Endothelial cell of umbilical vein (primary cell): Measurements from ENCODE around the gene MRPL9. TPM values are rescaled to one million over a fixed set of nuclear protein-coding genes. Genes with fewer than 3 reads are reported as not detected.

Experiments
- BruUV-seq: library from RNA; stranded (reverse); fragments of 400-500 nt; replicated peaks from 2 replicates; lab custom pipeline; 2021; lab: Mats Ljungman, UMichigan
- CTCF ChIA-PET: fragments of 300-600, 350-600 bp; sonication (Branson Sonifier 250); formaldehyde crosslinking; loops from one replicate; lab custom pipeline; 2021; ENCODE audit warnings: antibody characterized with exemption, inconsistent platforms; lab: Charles Lee
- POLR2A ChIA-PET: fragments of 300-600, 350-600 bp; sonication (Branson Sonifier 250); formaldehyde crosslinking; loops from one replicate; lab custom pipeline; 2021; ENCODE audit warnings: antibody characterized with exemption, inconsistent platforms; lab: Charles Lee
- DNase-seq: peaks from one replicate; pipeline ENCODE4 v3.0.0-alpha.2; 2011; ENCODE audit warnings: low read depth, low spot score
- FAIRE-seq: peaks from 2 replicates; lab custom pipeline; 2011; peaks lifted over from hg19 to GRCh38; lab: Jason Lieb, UNC
- H2AFZ ChIP-seq: 2 replicates; pipeline ENCODE4 v1.6.0; 2012; ENCODE audit warnings: low read depth, low read length, control low read depth, inconsistent platforms
- H3K27ac ChIP-seq: 2 replicates; pipeline ENCODE4 v1.5.1; 2011; ENCODE audit warnings: low read depth, mild to moderate bottlenecking, control low read depth, low read length, moderate library complexity; ENCODE audit not compliant: insufficient read depth
- H3K27me3 ChIP-seq, 2 experiments: 2 replicates each; pipeline versions ENCODE4 v1.6.0 to v1.6.1; 2011; ENCODE audit warnings: low read length in 2 of 2, mixed read lengths in 1 of 2; ENCODE audit not compliant: control insufficient read depth in 2 of 2, insufficient read depth in 2 of 2
- H3K36me3 ChIP-seq, 2 experiments: 2 replicates in 1 of 2; 3 replicates in 1 of 2; pipeline ENCODE4 v1.5.1; 2011; ENCODE audit warnings: low read length in 2 of 2, mild to moderate bottlenecking in 1 of 2, moderate library complexity in 1 of 2; ENCODE audit not compliant: control insufficient read depth in 2 of 2, insufficient read depth in 2 of 2; ENCODE audit errors: extremely low read depth in 1 of 2
- H3K4me1 ChIP-seq: 3 replicates; pipeline ENCODE4 v1.5.1; 2011; ENCODE audit warnings: mild to moderate bottlenecking, low read length; ENCODE audit not compliant: control insufficient read depth, insufficient read depth; ENCODE audit errors: extremely low read depth
- H3K4me2 ChIP-seq: 2 replicates; pipeline ENCODE4 v1.6.1; 2011; ENCODE audit warnings: low read length, control low read depth, mixed read lengths; ENCODE audit not compliant: insufficient read depth
- H3K4me3 ChIP-seq, 3 experiments: fragments of 200-600 bp in 1 of 3; sonication (generic), shearing (Covaris generic) in 1 of 3; replicated peaks in 1 of 3; 2 replicates each; pipeline ENCODE4 v1.5.1; 2011 to 2016; ENCODE audit warnings: control low read depth in 3 of 3, low read length in 3 of 3, mild to moderate bottlenecking in 2 of 3, inconsistent platforms in 1 of 3, low read depth in 1 of 3, moderate library complexity in 1 of 3; ENCODE audit not compliant: insufficient read depth in 1 of 3
- H3K79me2 ChIP-seq: 2 replicates; pipeline ENCODE4 v1.6.0; 2012; ENCODE audit warnings: low read length, inconsistent platforms; ENCODE audit not compliant: control insufficient read depth, insufficient read depth
- H3K9ac ChIP-seq: replicated peaks from 2 replicates; pipeline ENCODE3; 2011; ENCODE audit warnings: low read length, control low read depth; ENCODE audit not compliant: insufficient read depth; ENCODE audit errors: extremely low read depth
- H3K9me1 ChIP-seq: replicated peaks from 3 replicates; pipeline ENCODE4 v1.6.0; 2011; ENCODE audit warnings: mild to moderate bottlenecking, low read length; ENCODE audit not compliant: control insufficient read depth, insufficient read depth; ENCODE audit errors: extremely low read depth
- H3K9me3 ChIP-seq: replicated peaks from 2 replicates; pipeline ENCODE4 v1.5.1; 2012; ENCODE audit warnings: low read length, inconsistent platforms; ENCODE audit not compliant: control insufficient read depth, insufficient read depth
- H4K20me1 ChIP-seq: replicated peaks from 2 replicates; pipeline ENCODE3; 2011; ENCODE audit warnings: mild to moderate bottlenecking, low read length; ENCODE audit not compliant: control insufficient read depth, insufficient read depth; ENCODE audit errors: extremely low read depth
- EZH2 ChIP-seq: IDR thresholded peaks from 2 replicates; pipeline ENCODE4 v1.6.1; 2012; ENCODE audit warnings: borderline replicate concordance, low read depth, mild to moderate bottlenecking, moderate library complexity, low read length, inconsistent platforms; ENCODE audit not compliant: severe bottlenecking
- FOS ChIP-seq: IDR thresholded peaks from 2 replicates; pipeline ENCODE4 v1.6.1; 2011; ENCODE audit warnings: mild to moderate bottlenecking, low read length, moderate library complexity, borderline replicate concordance; ENCODE audit not compliant: insufficient read depth
- POLR2A ChIP-seq: IDR thresholded peaks from 2 replicates; pipeline ENCODE4 v1.6.1; 2012; ENCODE audit warnings: low read depth, mild to moderate bottlenecking, control low read depth, low read length
- POLR2AphosphoS5 ChIP-seq: IDR thresholded peaks from 2 replicates; pipeline ENCODE4 v1.6.1; 2012; ENCODE audit warnings: low read depth, mild to moderate bottlenecking, control low read depth, low read length, moderate library complexity; ENCODE audit not compliant: insufficient read depth
- dilution Hi-C: fragments of 300-500 bp; cut with MboI; formaldehyde crosslinking; loops from one replicate; pipeline ENCODE4 v1.15.0; 2019; ENCODE audit warnings: low sequenced_read_pairs; ENCODE audit not compliant: extremely low pct_ligation_motif_present
- intact Hi-C: fragments of 100-400 bp; cut with micrococcal nuclease; formaldehyde crosslinking; loops from one replicate; pipeline ENCODE4 v1.10.0; 2022
- polyA plus RNA-seq, 4 experiments: library from polyadenylated mRNA; depleted of rRNA in 3 of 4; stranded (reverse) in 3 of 4; unstranded in 1 of 4; fragments of >200 nt; gene quantifications; 2 replicates each; pipeline versions ENCODE4 v1.2.1 to v1.2.3, GENCODE V29; 2011 to 2012; ENCODE audit warnings: missing spikeins in 1 of 4
- total RNA-seq: library from RNA; stranded (reverse); gene quantifications from 2 replicates; pipeline ENCODE4 v1.2.3, GENCODE V29; 2021
- TF ChIP-seq, protein P1 (sequence below): IDR thresholded peaks from 2 replicates; pipeline ENCODE4 v1.6.1; 2011; ENCODE audit not compliant: insufficient read depth, insufficient read length

Gene MRPL9
- total and polyA plus RNA-seq, 2 donors (not counting 3 experiments of a cell fraction or from before 2014, with no cell fraction given): 79.1 to 112 TPM

GRCh38 chr1:151728151-151729054, 34.9 kb downstream of the MRPL9 start:
- DNase-seq (no peak), FAIRE-seq (no peak)
- dilution Hi-C loops: no loop called here
- BruUV-seq: no TSS peak
- no peaks in the 10 kb centered on the region for H3K79me2 ChIP-seq
- no peaks in the 10 kb centered on the region for H4K20me1 ChIP-seq
- no peak for TF ChIP-seq FOS
- TF ChIP-seq EZH2: peak; percentile 9
- TF ChIP-seq POLR2AphosphoS5: no peak
- TF ChIP-seq, protein P1, sequence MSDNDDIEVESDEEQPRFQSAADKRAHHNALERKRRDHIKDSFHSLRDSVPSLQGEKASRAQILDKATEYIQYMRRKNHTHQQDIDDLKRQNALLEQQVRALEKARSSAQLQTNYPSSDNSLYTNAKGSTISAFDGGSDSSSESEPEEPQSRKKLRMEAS: no peak
- TF ChIP-seq POLR2A: no peak
- no peak overlapping the region for H3K4me3 ChIP-seq
- no peak overlapping the region for H3K9ac ChIP-seq
- H3K9me3 ChIP-seq: no peaks in the 10 kb centered on the region
- ChIA-PET POLR2A (interaction anchor here (0.7 kb wide), 1 partner anchor 89 kb away, joined by 5 read pairs; no protein-coding TSS in a partner anchor), CTCF (interaction anchor here (0.8 to 1.1 kb wide), 2 partner anchors 35 to 80 kb away, joined by 3 to 5 read pairs; no protein-coding TSS in a partner anchor)
- no peaks in the 10 kb centered on the region for H3K36me3 ChIP-seq
- no peaks in the 10 kb centered on the region for H3K4me1 ChIP-seq
- no peak overlapping the region for H2AFZ ChIP-seq
- intact Hi-C loops: no loop called here
- no peak overlapping the region for H3K4me2 ChIP-seq
- H3K27me3 ChIP-seq: peaks cover 26 to 28% of the 10 kb centered on the region in 2 experiments
- no peaks in the 10 kb centered on the region for H3K9me1 ChIP-seq
- no peak overlapping the region for H3K27ac ChIP-seq
